HG03135 (cell line): Measurements from ENCODE around the gene SLC22A6.

Source experiments
- ATAC-seq: cut with Tn5 transposase; IDR thresholded peaks from one replicate; pipeline ENCODE4 v1.9.1; 2021; ENCODE audit warnings: mild to moderate bottlenecking, moderate library complexity; ENCODE audit not compliant: unreplicated experiment

SLC22A6 gene, protein sequence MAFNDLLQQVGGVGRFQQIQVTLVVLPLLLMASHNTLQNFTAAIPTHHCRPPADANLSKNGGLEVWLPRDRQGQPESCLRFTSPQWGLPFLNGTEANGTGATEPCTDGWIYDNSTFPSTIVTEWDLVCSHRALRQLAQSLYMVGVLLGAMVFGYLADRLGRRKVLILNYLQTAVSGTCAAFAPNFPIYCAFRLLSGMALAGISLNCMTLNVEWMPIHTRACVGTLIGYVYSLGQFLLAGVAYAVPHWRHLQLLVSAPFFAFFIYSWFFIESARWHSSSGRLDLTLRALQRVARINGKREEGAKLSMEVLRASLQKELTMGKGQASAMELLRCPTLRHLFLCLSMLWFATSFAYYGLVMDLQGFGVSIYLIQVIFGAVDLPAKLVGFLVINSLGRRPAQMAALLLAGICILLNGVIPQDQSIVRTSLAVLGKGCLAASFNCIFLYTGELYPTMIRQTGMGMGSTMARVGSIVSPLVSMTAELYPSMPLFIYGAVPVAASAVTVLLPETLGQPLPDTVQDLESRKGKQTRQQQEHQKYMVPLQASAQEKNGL

DNA sequence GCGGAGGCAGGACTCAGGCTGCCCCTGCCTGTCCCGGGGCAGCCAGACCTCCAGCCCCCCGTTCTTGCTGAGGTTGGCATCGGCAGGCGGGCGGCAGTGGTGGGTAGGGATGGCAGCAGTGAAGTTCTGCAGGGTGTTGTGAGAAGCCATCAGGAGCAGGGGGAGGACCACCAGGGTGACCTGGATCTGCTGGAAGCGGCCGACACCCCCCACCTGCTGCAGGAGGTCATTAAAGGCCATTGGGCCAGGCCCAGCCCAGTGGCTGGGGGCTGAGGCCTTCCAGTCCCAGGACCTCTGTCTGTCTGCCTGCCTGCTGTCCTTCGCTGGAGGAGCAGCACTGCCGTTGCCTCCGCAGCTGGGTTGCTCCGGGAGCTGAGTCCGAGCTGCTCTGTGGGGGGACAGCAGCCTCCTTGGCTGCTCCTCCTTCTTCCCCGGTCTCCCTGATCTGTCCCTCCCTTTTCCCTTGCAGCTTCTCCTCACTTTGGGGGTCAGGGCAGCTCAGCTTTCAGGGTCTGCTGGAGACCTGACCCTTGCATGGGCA, at the start of gene SLC22A6:
Gene SLC22A6, minus strand, starts transcription at position 517 of the 541 bp plus-strand sequence. Its CDS starts 277 bp downstream, at position 240.
- ATAC-seq, result no peak

DNA sequence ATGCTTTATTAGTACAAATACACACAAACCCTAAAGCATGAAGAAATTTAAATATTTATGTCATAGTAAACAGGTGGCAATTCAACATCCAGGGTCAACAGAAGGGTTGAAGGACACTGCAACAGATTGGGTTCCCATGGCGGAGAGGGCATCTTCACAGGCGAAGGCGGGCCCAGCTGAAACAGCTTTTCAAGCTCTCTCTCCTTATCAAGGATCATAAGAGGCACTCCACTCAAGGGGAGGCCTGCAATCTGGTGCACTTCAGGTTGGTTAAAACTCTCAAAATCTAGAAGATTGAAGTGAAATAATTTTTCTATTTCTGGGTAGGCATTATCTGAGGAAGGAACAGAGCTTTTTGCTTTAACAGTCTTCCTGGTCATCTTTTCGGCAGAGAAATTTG, 47.7 kb upstream of the SLC22A6 start:
- ATAC-seq, result no peak

GRCh38 chr11:63023841-63024648, 39.3 kb upstream of the SLC22A6 start:
- no peak for ATAC-seq

- ATAC-seq, result no peak
Observed at GRCh38 chr11:63023222-63023814, 38.6 kb upstream of the SLC22A6 start.

- no peak for ATAC-seq
Observed at GRCh38 chr11:63022441-63022840, 37.7 kb upstream of the SLC22A6 start.

GRCh38 chr11:63020671-63021291, 36.0 kb upstream of the SLC22A6 start:
- ATAC-seq, result no peak

- ATAC-seq, result no peak
Observed at GRCh38 chr11:63019506-63019905, 34.7 kb upstream of the SLC22A6 start.

DNA sequence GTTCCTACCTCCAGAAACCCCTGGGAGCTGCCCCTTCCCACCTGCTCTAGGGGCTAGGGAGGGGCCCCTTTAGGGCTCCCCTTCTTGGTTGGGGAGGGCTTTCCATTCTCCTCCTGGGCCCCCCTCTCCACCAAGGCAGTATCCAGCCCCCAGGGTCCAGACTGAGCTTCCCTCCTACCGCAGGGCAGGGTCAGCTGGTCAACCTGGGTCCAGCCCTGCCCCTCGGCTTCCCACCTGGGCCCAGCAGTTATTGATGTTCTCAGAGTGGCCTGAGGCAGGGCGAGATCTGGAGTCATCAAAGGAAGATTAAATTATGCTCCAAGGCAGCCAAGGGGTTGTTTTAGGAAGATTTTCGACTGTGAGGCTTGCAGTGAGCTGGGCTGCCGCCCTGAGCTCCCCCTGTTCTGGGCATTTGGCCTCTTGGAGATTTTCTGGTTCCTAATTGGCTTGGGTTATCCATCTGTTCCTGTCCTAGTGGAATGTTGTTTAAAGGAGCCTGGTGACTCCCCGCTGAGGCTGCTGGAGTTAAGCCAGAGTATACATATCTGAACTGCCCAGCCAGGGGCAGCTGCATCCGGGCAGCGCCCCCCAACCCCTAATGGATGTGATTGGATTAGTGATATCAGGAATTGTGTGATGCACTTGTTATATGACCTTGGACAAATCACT, 32.7 kb upstream of the SLC22A6 start:
- no peak for ATAC-seq

GRCh38 chr11:63015521-63016215, 30.9 kb upstream of the SLC22A6 start, which contains the start of gene SLC22A8:
SLC22A8 (minus strand) TSS chr11:63015841; CDS start chr11:63014958, 883 bp downstream.
- ATAC-seq, result no peak

DNA sequence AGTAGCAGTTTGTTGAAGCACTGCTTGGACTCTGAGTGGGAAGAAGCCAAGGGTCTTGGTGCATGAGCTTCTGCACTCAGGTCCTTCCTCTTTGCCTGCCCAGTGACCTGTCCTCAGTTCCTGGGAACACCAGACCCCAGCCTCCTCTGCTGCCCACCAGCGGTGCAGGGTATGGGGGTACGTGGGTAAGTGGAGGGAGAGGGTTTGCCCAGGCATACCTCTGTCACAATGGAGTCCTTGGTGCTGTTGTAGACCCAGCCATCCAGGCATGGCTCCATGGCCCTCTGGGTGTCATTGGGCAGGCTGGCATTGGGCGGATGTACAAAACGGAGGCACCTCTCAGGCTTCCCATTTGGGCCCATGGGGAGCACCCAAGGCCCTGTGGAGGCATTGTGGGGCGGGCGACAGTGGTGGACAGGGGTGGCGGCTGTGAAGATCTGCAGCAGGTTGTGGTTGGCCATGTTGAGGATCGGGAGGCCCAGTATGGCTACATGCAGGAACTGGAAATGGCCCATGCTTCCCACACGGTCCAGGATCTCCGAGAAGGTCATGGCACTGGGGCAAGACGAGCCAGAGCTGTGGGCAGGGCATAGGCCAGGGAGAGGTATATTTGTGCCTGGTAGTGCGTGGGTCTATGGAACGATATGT, 29.8 kb upstream of the SLC22A6 start:
- ATAC-seq, result no peak

DNA sequence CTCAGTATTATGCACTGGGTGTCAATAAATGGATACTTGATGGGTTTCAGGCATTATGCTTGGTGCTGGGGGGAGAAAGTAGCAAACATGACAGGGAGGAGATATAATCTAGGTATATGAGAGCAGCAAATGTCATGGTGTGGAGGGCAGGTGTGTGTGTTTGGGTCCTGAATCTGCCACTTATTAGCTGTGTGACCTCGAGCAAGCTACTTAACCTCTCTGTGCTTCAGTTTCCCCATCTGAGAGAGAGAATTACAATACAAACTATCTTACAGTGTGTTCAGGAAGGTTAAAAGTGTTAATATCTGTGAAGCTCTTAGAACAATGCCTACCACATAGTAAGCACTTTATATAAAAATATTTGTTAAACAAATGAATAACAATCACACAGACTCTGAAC, 28.1 kb upstream of the SLC22A6 start:
- ATAC-seq, result no peak

- no peak for ATAC-seq
Observed at GRCh38 chr11:63012430-63012829, 27.7 kb upstream of the SLC22A6 start.

DNA sequence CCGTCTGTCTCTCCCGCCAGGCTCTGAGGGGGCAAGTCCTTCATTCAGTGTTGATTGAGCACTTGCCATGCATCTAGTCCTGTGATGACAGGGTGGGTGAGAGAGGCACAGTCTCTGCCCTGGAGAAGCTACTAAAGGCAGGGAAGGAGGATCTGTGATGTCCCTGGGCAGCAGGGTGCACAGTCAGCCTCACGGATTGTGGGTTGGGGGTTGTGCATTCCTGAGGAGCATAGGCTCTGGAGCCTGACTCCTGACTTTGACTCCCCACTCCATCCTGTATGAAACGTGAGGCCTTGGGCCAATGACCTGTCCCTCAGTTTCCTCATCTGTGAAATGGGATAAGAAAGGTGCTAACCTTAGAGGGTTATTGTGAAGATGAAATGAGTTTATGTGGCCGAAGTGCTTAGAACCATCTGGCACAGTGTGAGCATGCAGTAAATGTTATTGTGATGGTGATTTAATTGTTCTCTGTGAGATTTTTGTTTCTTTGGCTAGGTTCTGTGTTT, 26.2 kb upstream of the SLC22A6 start:
- no peak for ATAC-seq

DNA sequence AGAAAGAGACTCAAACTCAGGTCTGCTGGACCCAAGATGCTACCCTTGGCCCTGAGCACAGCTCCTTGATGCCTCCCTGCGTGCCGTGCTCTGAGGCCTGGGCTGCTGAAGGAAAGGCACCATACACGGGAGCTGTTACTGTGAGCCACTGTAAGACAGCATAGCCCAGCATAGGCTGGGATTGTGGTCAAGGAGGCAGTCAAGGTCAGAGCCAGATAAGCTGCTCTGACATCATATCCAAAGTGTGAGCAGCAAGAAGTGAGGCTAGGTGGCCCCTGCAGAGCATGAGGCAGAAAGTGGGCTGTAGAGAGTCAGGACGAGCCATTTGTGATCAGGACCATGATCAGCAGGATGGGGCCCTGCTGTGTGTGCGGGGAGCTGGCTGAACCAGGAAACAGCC, 23.2 kb upstream of the SLC22A6 start:
- no peak for ATAC-seq

- no peak for ATAC-seq
Observed at GRCh38 chr11:63001456-63001855, 16.7 kb upstream of the SLC22A6 start.

DNA sequence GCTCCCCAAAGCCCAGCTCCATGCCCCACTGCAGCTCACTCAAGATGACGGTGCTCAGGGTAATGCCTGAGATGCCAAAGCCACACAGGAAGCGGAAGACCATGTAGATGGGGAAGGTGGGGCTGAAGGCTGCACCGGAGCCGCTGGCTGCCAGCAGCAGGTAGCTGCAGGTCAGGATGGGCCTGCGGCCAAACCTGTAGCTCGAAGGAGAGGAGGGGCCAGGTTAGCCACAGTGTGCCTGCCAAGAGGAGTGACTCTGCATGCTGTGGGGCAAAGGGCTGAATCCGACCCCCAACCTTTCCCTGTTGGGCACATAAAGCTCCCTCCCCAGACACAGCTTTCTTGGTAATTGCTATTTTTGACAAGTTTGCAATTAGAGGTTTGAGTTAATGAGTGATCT, 14.9 kb upstream of the SLC22A6 start:
- ATAC-seq, result no peak

DNA sequence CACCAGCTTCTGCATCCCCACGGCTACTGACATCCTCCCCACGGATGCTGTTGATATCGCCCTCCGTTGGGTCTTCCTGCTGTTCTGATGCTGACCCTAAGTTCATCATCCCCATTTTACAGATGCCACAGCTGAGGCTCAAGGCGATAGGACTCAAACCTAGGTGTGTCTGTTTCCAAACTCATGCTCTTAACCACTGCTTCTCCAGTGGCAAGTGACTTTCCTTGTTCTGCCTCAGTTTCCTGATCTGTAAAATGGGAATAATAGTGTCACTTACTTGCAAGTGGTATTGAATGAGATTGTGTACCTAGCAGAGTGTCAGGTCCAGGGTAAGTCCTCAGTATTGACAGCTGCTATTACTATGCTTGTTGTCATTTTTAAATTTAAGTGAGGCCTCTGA, 14.4 kb upstream of the SLC22A6 start:
- ATAC-seq, result no peak

GRCh38 chr11:62996271-62996670, 11.5 kb upstream of the SLC22A6 start:
- ATAC-seq, result no peak

GRCh38 chr11:62994775-62995174, 10.0 kb upstream of the SLC22A6 start:
- no peak for ATAC-seq
